Middle frontal gyrus (tissue), 1 donor: ENCODE data around the gene TMOD4.
A peak's percentile ranks its signal among the peaks of the same experiment; 100 is the strongest.
"Not testable (repeated sequence)": the region's sequence is repeated elsewhere in the genome, so short reads cannot be mapped to it uniquely, and the experiment has no call there.

Experiments
- DNase-seq: peaks from one replicate; pipeline ENCODE4 v3.0.0-alpha.2; 2015; ENCODE audit warnings: low spot score; ENCODE audit errors: extremely low spot score

TMOD4 gene

DNA sequence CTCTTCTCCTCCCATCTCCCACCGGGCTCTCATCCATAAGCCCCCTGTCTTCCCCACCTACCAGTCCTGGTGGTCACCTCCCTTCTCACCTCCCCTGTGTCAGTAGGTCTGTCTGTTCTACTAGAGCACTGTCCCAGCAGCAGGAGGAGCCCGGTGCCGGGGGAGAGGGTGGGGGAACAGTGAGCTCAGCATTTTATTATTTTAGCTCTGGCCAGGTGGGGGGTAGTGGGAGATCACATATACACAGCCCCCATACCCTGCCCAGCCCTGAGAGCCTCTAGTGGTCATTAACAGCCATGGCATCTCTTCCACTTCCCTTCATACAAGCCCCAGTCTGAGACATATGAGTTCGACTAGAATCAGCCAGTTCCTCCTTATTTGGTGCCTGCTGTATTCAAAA is at the start of gene TMOD4:
Gene TMOD4, minus strand, starts transcription at position 119 of the 400 bp plus-strand sequence. CDS start 1,106 bp downstream, outside the sequence.
- no peak for DNase-seq

DNA sequence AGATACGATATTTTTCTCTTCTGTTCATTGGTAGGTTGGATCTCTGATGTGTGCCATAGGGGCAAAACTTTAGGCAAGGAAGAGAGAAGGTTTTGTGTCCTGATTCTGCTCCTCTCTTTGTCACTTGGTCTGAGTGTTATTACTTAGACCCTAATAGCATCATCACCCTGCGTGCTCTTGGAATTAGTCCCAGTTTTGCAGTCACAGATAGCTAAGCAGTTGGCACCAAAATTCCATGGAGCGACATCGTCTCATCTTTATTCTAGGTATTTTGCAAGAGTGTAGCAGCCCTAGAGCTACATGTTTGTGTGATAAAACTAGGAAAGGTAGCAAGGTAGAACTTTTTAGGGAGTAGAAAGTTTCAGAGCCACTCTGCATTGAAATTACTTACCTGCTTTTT is 46.3 kb upstream of the TMOD4 start:
- DNase-seq: no peak

- no peak for DNase-seq
These were observed 45.8 kb upstream of the TMOD4 start for GRCh38 chr1:151221616-151222015.

GRCh38 chr1:151213560-151213959 is 37.8 kb upstream of the TMOD4 start:
- no peak for DNase-seq

DNA sequence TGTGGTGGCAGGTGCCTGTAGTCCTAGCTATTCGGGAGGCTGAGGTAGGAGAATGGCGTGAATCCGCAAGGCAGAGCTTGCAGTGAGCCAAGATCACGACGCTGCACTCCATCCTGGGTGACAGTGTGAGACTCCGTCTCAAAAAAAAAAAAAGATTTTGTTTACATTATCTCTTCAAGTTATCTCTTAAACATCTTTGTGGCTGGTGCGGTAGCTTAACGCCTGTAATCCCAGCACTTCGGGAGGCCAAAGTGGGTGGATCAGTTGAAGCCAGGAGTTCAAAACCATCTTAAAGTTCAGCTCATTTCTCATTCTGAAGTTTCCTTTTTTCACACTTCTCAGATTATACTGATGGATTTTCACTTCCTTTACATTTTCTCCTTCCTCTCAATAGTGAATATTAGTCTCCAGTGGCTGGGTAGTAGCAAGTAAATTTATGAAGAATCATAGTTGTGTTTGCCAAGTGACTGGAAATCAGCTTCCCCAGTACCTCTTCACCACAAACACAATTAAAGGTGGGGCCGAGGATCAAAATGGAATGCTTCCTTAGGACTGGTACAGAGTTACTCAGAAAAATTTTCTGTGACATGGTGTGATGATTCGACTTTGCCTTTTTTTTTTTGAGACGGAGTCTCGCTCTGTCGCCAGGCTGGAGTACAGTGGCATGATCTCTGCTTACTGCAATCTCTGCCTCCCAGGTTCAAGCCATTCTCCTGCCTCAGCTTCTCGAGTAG is 36.4 kb upstream of the TMOD4 start:
- no peak for DNase-seq

GRCh38 chr1:151210830-151211229 is 35.0 kb upstream of the TMOD4 start:
- no peak for DNase-seq

- not testable (repeated sequence) for DNase-seq
These were observed 29.7 kb upstream of the TMOD4 start for GRCh38 chr1:151205381-151205965.

DNA sequence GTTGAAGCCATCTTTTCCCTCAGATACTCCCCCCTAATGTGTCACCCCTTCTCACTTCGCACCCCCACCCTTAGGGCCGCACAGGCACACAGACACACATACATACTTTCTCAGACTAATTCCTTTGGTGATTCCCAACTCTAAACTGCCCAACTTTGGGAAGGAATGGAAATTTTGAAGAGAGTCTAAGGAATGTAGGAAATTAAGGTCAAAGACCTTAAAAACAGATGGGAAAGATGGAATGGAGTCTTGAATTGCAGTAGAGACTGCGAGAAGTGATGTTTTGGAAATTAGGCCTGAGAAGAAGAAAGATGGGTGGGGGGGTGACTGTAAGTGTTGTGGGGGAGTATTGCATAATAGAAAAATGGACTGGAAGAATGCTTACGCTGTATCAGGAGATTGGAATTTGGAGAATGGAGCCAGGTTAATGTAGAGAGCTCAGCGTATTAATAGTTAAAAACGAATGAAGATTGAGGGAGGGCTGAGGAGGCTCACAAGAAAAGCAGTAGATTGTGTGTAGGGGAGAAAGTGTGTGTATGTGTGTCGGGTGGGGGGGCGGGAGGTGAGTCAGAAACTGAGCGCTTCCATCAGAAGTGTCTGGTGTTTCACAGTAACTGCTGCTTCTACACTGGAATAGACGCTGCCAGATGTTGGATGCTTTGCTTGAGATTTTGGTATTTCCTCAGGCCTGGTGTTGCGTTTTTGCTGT is 24.2 kb upstream of the TMOD4 start:
- no peak for DNase-seq

DNA sequence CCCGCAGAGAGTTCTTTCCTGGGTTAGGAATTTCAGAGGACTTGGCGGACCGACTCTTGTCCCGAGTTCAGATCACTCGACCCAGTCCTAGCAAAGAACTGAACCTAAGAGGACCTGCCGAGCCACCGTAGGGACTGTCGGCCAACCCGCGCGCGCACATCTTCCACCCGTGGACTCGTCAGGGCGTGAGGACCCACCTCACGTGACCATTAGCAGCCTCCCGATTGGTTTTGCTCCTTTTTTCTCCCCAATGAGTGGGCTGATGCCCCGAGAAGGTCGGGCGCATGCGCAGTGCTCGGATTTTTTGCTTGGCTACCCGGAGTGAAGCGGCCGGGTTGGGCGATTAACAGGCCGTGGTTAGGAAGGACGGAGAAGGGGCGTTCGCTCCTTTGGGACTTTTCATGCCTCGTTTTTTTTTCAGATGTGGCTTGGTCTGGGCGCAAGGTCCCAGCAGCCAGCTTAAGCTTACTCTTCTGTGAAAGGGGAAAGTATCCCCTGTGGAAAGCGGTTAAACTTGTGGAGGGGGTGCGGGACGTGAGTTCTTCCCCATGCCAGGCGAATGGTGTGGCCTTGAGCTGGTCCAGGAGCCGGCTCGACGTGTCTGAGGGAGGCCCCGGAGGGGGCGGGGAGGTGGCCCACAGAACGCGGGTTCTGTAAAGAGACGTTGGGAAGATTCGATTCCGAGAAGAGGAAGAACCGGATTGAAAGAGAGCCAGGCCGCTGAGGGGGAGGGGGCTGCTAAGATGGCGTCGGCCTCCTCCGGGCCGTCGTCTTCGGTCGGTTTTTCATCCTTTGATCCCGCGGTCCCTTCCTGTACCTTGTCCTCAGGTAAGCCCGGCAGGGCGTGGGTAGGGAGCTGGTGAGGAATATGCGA is 22.7 kb upstream of the TMOD4 start, which contains the start of gene PIP5K1A:
Gene PIP5K1A, plus strand, starts transcription at position 299 of the 874 bp plus-strand sequence. Its CDS starts 445 bp downstream, at position 744.
- peak; percentile 99 for DNase-seq

DNA sequence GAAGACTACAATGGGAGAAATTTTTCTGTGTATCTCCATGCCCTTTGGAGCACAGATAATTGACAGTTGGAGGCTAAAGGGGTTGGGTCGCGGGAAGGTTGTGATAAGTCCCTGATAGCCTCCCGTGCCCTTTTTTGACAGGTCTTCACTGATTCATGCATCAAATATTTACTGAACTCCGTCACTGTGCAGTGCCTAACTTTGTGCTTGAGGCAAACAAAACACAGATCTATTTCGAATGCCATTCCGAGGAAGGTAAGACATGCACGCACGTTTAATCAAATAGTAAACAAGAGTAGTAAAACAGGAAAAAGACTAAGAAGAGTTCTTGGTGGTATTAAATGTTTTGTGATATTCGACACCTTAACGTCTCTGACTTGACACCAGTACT is 22.1 kb upstream of the TMOD4 start:
- DNase-seq: no peak

DNA sequence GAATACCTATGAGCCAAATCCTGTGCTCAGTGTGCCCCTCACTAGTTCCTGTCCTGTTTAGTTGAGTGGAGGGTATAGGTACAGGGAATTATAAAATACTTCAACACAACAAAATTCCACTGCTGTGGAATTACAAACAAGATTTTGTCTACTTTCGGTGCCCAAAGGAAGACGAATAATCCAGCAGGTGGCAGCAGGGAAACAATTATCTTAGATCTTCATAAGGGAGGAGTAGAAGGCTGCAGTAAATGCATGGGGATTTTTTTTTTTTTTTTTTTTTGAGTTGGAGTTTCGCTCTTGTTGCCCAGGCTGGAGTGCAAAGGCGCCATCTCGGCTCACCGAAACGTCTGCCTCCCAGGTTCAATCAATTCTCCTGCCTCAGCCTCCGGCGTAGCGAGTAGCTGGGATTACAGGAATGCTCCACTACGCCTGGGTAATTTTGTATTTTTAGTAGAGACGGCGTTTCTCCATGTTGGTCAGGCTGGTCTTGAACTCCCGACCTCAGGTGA is 20.6 kb upstream of the TMOD4 start:
- peak; percentile 92 for DNase-seq

GRCh38 chr1:151194894-151195594 is 19.3 kb upstream of the TMOD4 start:
- DNase-seq: not testable (repeated sequence)

DNA sequence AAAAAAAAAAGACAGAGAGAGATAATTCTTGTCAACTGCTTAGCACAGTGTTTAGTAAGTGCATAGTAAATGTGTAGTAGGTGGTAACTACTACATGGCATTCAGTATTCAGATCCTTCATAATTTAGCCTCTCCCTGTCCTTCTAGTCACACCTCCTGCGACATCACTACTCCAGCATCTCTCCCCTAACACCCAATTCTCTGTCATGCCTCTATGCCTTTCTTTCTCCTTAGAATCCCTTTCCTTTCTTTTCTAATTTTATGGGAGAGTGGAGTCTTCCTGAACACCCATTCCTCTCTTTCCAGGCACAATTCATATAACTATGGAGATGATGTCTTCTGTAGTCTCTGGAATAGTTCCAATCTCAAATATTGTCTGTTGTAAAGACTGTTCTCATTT is 18.1 kb upstream of the TMOD4 start:
- DNase-seq: no peak

GRCh38 chr1:151193304-151193703 is 17.5 kb upstream of the TMOD4 start:
- DNase-seq: no peak

DNA sequence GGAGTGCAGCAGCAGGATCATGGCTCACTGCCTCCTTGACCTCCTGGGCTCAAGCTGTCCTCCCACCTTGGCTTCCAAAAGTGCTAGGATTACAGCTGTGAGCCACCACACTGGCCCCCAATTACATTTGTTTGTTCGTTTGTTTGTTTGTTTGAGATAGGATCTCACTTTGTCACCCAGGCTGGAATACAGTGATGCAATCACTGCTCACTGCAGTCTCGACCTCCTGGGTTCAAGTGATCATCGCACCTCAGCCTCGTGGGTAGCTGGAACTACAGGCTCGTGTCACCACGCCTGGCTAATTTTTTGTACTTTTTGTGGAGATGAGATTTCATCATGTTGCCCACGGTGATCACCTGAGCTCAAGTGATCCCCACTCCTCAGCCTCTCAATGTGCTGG is 16.3 kb upstream of the TMOD4 start:
- no peak for DNase-seq

- DNase-seq: peak; percentile 86
These were observed 14.1 kb upstream of the TMOD4 start, which contains the start of gene VPS72 for GRCh38 chr1:151189637-151190445. Gene VPS72, minus strand, starts transcription at chr1:151190197. Its CDS starts 76 bp downstream, at chr1:151190121.

GRCh38 chr1:151188667-151189066 is 12.9 kb upstream of the TMOD4 start:
- DNase-seq: not testable (repeated sequence)

DNA sequence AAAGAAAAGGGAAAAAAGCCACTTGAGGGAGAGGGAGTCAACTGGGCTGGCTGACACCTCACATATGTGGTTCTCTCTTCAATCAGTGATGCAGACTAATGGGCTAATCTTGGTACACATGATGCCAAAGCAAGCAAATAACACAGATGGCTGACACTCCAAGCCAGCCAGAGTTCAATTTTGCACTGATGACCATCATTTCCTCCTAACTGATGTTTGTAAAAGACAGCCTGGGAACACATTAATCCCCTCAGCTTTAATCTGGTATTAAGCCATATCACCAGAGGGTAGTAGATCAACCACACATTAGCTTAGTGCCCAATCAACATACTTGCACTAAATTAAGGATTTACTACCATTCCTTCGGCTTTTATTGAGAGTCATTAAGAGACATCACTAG is 11.4 kb upstream of the TMOD4 start:
- DNase-seq: no peak

- DNase-seq: no peak
These were observed 8.4 kb upstream of the TMOD4 start for GRCh38 chr1:151184211-151184610.
